GM21515 (cell line): ENCODE results near the gene LGALS3BP.
"Not testable (repeated sequence)": the region's sequence is repeated elsewhere in the genome, so short reads cannot be mapped to it uniquely, and the experiment has no call there.

Experiments used
- ATAC-seq: cut with Tn5 transposase; IDR thresholded peaks from one replicate; pipeline ENCODE4 v1.9.1; 2021; ENCODE audit not compliant: unreplicated experiment

The LGALS3BP gene

GRCh38 chr17:78979780-78980623 lies at the start of gene LGALS3BP:
LGALS3BP (minus strand) TSS chr17:78979923; CDS start chr17:78977191, 2,732 bp downstream.
- ATAC-seq: no peak

GRCh38 chr17:79028496-79029326 lies 49.0 kb upstream of the LGALS3BP start:
- no peak for ATAC-seq

GRCh38 chr17:79027925-79028491 lies 48.3 kb upstream of the LGALS3BP start:
- no peak for ATAC-seq

- no peak for ATAC-seq
These were observed 47.7 kb upstream of the LGALS3BP start for GRCh38 chr17:79027274-79027924.

GRCh38 chr17:79026376-79027273 lies 46.9 kb upstream of the LGALS3BP start:
- ATAC-seq: no peak

- ATAC-seq: no peak
These were observed 45.4 kb upstream of the LGALS3BP start for GRCh38 chr17:79024901-79025737.

- no peak for ATAC-seq
These were observed 44.4 kb upstream of the LGALS3BP start, which contains the start of gene C1QTNF1 for GRCh38 chr17:79023886-79024771. C1QTNF1 (plus strand) TSS chr17:79024169; CDS start chr17:79043969, 19,800 bp downstream.

GRCh38 chr17:79023180-79023705 lies 43.5 kb upstream of the LGALS3BP start:
- no peak for ATAC-seq

GRCh38 chr17:79022507-79022991 lies 42.8 kb upstream of the LGALS3BP start:
- ATAC-seq: no peak

GRCh38 chr17:79021929-79022328 lies 42.2 kb upstream of the LGALS3BP start:
- ATAC-seq: not testable (repeated sequence)

- ATAC-seq: no peak
These were observed 41.0 kb upstream of the LGALS3BP start for GRCh38 chr17:79020631-79021301.

GRCh38 chr17:79019632-79020584 lies 40.2 kb upstream of the LGALS3BP start:
- no peak for ATAC-seq

- ATAC-seq: no peak
These were observed 39.5 kb upstream of the LGALS3BP start for GRCh38 chr17:79019261-79019631.

GRCh38 chr17:79018370-79018695 lies 38.6 kb upstream of the LGALS3BP start:
- ATAC-seq: no peak

GRCh38 chr17:79017546-79018369 lies 38.0 kb upstream of the LGALS3BP start:
- ATAC-seq: no peak
